ENCODE results near the gene COG5. TPM values are rescaled to one million over a fixed set of nuclear protein-coding genes. Genes with fewer than 3 reads are reported as not detected.

Gene COG5
- total and polyA plus RNA-seq, 9 of the 15 experiments (the other 6 are each of a cell fraction or from before 2014, with no cell fraction given) = 15.3 to 75.1 (median 56.4) TPM

DNA sequence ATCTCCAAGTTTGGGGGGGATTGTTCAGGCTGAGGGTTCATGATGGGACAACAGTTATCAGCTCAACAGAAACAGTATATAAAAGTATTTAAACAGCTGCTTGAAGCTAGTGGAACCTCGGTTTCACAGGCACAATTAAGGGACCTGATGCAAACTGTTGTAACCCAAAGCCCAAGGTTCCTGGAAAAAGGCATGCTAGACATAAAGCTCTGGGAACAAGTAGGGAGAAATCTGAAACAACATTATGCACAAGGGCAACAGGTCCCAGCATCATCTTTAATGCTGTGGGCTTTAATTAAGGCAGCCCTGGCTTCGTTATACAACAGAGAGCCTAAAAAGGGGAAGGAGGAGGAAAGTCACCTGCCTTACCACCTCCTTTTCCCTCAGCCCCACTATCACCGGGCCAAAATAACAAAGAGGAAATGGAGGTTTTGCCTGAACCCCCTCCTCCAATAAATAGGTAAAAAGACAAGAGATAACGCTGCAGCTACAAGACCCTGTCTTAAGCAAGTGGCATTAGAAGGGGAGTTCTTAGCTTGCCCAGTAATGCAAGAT is 177.1 kb downstream of the COG5 start (continued):
- TF ChIP-seq ZNF174 (CRISPR knock-in tag; IDR thresholded peaks at IDR 0.05) = no peak
- TF ChIP-seq, protein P1, sequence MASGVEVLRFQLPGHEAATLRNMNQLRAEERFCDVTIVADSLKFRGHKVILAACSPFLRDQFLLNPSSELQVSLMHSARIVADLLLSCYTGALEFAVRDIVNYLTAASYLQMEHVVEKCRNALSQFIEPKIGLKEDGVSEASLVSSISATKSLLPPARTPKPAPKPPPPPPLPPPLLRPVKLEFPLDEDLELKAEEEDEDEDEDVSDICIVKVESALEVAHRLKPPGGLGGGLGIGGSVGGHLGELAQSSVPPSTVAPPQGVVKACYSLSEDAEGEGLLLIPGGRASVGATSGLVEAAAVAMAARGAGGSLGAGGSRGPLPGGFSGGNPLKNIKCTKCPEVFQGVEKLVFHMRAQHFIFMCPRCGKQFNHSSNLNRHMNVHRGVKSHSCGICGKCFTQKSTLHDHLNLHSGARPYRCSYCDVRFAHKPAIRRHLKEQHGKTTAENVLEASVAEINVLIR (CRISPR knock-in tag; IDR thresholded peaks at IDR 0.05) = no peak
- no peak for TF ChIP-seq PHB2 (IDR thresholded peaks at IDR 0.05; ENCODE audit: low read depth)
- no peak for TF ChIP-seq HNRNPLL (IDR thresholded peaks at IDR 0.05; ENCODE audit: low read depth, low read length, poor library complexity, severe bottlenecking)
- TF ChIP-seq, protein P2, sequence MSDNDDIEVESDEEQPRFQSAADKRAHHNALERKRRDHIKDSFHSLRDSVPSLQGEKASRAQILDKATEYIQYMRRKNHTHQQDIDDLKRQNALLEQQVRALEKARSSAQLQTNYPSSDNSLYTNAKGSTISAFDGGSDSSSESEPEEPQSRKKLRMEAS (CRISPR knock-in tag; IDR thresholded peaks at IDR 0.05) = 0 out of 2 replicates have a peak, but pooled peaks have one; percentile 22
- TF ChIP-seq SPI1 (IDR thresholded peaks at IDR 0.05; ENCODE audit: borderline replicate concordance, low read depth, low read length) = 0 out of 2 replicates have a peak, but pooled peaks have one; percentile 35
- TF ChIP-seq, protein P3, sequence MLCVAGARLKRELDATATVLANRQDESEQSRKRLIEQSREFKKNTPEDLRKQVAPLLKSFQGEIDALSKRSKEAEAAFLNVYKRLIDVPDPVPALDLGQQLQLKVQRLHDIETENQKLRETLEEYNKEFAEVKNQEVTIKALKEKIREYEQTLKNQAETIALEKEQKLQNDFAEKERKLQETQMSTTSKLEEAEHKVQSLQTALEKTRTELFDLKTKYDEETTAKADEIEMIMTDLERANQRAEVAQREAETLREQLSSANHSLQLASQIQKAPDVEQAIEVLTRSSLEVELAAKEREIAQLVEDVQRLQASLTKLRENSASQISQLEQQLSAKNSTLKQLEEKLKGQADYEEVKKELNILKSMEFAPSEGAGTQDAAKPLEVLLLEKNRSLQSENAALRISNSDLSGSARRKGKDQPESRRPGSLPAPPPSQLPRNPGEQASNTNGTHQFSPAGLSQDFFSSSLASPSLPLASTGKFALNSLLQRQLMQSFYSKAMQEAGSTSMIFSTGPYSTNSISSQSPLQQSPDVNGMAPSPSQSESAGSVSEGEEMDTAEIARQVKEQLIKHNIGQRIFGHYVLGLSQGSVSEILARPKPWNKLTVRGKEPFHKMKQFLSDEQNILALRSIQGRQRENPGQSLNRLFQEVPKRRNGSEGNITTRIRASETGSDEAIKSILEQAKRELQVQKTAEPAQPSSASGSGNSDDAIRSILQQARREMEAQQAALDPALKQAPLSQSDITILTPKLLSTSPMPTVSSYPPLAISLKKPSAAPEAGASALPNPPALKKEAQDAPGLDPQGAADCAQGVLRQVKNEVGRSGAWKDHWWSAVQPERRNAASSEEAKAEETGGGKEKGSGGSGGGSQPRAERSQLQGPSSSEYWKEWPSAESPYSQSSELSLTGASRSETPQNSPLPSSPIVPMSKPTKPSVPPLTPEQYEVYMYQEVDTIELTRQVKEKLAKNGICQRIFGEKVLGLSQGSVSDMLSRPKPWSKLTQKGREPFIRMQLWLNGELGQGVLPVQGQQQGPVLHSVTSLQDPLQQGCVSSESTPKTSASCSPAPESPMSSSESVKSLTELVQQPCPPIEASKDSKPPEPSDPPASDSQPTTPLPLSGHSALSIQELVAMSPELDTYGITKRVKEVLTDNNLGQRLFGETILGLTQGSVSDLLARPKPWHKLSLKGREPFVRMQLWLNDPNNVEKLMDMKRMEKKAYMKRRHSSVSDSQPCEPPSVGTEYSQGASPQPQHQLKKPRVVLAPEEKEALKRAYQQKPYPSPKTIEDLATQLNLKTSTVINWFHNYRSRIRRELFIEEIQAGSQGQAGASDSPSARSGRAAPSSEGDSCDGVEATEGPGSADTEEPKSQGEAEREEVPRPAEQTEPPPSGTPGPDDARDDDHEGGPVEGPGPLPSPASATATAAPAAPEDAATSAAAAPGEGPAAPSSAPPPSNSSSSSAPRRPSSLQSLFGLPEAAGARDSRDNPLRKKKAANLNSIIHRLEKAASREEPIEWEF (CRISPR knock-in tag; IDR thresholded peaks at IDR 0.05) = no peak
- TF ChIP-seq, protein P4, sequence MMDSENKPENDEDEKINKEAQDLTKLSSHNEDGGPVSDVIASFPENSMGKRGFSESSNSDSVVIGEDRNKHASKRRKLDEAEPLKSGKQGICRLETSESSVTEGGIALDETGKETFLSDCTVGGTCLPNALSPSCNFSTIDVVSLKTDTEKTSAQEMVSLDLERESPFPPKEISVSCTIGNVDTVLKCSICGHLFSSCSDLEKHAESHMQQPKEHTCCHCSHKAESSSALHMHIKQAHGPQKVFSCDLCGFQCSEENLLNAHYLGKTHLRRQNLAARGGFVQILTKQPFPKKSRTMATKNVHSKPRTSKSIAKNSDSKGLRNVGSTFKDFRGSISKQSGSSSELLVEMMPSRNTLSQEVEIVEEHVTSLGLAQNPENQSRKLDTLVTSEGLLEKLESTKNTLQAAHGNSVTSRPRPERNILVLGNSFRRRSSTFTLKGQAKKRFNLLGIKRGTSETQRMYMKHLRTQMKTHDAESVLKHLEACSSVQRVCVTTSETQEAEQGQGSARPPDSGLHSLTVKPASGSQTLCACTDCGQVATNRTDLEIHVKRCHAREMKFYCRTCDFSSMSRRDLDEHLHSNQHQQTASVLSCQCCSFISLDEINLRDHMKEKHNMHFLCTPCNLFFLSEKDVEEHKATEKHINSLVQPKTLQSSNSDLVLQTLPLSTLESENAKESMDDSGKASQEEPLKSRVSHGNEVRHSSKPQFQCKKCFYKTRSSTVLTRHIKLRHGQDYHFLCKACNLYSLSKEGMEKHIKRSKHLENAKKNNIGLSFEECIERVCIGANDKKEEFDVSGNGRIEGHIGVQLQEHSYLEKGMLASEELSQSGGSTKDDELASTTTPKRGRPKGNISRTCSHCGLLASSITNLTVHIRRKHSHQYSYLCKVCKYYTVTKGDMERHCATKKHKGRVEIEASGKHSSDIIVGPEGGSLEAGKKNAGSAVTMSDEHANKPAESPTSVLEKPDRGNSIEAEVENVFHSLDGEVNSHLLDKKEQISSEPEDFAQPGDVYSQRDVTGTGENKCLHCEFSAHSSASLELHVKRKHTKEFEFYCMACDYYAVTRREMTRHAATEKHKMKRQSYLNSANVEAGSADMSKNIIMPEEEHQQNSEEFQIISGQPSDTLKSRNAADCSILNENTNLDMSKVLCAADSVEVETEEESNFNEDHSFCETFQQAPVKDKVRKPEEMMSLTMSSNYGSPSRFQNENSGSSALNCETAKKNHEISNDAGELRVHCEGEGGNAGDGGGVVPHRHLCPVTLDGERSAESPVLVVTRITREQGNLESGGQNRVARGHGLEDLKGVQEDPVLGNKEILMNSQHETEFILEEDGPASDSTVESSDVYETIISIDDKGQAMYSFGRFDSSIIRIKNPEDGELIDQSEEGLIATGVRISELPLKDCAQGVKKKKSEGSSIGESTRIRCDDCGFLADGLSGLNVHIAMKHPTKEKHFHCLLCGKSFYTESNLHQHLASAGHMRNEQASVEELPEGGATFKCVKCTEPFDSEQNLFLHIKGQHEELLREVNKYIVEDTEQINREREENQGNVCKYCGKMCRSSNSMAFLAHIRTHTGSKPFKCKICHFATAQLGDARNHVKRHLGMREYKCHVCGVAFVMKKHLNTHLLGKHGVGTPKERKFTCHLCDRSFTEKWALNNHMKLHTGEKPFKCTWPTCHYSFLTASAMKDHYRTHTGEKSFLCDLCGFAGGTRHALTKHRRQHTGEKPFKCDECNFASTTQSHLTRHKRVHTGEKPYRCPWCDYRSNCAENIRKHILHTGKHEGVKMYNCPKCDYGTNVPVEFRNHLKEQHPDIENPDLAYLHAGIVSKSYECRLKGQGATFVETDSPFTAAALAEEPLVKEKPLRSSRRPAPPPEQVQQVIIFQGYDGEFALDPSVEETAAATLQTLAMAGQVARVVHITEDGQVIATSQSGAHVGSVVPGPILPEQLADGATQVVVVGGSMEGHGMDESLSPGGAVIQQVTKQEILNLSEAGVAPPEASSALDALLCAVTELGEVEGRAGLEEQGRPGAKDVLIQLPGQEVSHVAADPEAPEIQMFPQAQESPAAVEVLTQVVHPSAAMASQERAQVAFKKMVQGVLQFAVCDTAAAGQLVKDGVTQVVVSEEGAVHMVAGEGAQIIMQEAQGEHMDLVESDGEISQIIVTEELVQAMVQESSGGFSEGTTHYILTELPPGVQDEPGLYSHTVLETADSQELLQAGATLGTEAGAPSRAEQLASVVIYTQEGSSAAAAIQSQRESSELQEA (IDR thresholded peaks at IDR 0.05; ENCODE audit: low read depth) = no peak
